ENCODE data around the gene KCNN4.
"Not testable (repeated sequence)": the region's sequence is repeated elsewhere in the genome, so short reads cannot be mapped to it uniquely, and the experiment has no call there.

KCNN4 gene

DNA sequence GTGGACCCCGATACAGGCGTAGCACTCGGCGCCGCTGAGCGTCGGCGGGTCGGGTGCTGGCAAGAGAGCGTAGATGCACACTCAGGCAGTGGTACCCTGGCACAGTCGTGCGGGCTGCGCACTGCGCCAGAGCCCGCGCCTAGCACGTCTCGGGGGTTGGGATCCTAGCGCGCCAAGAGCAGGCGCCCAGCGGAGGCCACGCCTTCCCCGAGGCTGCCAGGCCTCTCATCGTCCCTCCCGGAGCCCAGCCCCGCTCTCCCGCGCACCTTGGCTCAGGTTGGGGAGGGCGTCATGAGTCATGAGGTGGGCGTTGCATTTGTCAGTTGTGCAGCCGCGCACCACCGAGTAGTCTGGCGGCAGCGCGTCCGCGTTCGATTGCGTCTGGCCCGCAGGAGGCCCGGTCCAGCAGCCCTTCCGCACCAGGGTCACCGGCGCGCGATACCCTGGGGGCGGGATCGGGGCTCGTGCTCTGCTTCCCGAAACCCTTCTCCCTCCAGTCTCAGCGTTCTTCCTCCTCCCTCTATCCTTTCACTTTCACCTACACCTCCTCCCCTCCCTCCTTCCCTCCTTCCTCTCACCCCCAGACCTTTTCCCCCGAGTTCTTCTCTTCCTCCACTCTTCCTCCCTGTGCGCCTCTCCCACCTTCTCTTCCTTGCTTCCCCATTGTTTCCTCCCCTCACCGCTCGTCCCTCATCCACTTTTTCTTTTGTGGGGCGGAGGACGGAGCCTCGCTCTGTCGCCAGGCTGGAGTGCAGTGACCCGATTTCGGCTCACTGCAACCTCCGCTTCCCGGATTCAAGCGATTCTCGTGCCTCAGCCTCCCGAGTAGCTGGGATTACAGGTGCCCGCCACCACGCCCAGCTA is 18.0 kb upstream of the KCNN4 start:
- no peak for FAIRE-seq

DNA sequence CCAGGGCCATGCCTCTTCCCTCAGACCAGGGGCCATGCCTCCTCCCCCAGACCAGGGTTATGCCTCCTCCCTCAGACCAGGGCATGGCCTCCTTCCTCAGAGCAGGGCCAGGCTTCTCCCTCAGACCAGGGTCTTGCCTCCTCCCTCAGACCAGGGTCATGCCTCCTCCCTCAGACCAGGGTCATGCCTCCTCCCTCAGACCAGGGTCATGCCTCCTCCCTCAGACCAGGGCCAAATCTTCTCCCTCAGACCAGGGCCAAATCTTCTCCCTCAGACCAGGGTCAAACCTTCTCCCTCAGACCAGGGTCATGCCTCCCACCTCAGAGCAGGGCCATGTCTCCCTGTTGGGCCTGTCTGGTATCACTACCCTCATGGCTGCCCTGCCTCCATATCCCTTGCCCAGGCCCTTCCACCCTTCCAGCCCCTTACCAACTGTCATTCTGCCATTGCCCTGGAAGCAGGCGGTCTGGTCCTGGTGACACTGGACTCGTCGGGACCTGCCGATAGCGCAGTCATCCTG is 17.3 kb upstream of the KCNN4 start:
- FAIRE-seq: no peak

DNA sequence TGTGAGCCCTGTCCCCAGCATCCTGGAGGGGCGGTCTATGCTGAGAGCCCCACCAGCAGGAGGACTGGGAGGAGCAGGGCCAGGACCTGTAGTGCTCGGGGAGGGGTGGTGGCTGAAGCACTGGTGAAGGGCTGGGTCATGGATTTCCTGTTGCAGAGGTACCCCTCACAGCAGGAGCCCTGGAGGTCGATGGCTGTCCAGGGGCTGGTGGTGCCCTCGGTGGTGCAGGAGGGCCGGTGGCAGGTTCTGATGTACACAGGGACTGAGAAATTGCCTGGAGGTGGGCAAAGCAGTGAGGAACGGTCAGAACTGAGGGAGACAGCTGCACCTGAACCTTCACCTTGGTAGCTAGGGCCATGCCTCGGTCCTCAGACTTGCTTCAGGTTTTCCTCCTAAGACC is 16.8 kb upstream of the KCNN4 start:
- no peak for FAIRE-seq

DNA sequence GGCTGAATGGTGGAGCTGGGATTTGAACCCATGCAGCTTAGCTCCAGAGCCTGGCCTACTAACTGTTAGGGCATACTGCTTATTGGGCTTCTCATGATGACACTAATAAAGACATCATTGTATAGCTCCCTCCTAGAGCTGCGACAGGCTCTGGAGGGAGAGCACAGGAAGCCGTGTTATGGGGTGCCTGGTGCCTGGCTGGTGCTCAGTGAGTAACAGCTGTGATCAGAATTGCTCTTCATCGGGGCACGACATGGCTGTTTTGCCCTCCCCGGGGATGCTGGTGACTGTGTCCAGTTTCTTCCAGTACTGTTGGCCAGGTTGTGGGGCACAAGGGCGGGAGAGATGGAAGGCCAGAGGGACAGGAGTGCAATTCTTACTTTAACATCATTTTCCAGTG is 16.3 kb upstream of the KCNN4 start:
- no peak for FAIRE-seq

DNA sequence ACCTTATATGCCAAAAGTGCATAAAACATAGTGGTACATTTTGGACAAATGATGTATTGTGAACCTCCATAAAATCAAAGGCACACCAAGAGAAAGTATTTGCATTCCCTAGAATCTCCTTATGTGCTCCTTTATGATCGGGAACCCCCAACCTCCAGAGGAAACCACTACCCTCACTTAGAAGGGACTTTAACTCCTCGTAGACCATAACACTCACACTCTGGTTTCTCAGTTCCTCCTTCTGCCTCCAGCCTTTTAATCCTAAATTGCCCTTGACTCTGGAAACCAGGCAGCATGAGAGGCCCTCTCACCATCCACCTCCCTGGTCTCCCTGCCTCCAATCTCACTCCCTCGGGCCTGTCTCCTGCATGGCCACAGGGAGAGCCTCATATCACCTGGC is 9.8 kb upstream of the KCNN4 start:
- no peak for FAIRE-seq

GRCh38 chr19:43789029-43789428 is 8.3 kb upstream of the KCNN4 start:
- FAIRE-seq: no peak

GRCh38 chr19:43786665-43787064 is 5.9 kb upstream of the KCNN4 start:
- FAIRE-seq: no peak

DNA sequence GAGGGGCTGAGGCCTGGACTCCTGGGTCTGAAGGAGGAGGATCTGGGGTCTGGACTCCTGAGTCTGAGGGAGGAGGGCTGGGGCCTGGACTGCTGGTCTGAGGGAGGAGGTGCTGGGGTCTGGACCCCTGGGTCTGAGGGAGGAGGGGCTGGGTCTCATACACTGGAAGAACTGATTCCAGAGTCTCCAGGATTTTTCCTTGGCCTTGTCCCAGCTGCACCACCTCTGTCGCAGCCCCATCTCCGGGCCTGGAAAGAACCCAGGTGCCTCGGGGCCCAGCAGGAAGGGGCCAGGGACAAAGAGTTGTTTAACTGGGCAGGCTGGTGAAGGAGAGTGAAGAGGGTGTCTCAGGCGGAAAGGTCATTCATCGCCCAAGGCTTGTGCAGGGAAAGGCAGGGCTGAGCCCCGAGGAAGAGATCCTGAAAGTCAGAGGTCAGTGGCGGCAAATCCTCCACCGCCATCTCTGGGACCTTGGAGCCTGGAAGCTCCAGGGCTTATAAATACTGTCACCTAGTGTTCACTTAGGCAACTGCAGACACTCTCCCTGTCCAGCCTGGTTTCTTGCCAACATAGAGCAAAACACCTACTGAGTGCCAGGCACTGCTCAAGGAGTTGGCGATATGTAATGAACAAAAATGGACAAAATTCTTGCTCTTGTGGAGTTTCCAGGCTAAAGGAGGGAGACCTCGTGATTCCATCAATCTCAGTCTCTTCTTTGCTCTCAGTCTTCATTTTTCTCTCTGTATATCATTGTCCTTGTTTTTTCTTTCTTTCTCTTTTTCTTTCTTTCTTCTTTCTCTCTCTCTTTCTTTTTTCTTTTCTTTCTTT is 4.4 kb upstream of the KCNN4 start:
- FAIRE-seq: no peak

GRCh38 chr19:43784241-43784980 is 3.6 kb upstream of the KCNN4 start:
- no peak for FAIRE-seq

DNA sequence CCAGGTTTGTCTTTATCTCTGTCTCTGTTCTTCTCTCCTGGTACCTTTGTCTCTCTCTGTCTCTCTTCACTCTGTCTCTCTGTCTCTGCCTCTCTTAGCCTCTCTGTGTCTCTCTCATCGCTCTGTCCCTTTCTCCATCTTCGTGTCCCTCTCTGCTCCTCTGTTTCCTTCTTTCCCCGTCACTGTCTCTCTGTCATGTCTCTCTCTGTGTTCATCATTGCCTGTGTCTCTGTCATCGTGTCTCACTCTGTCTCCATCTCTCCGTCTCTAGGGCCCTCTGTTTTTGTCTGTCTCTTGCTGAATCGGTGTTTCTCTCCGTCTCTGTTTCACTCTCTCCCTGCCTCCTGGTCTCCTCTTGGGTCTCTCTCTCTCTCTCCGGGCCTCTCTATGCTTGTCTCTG is 2.9 kb upstream of the KCNN4 start:
- FAIRE-seq: no peak

- FAIRE-seq: no peak
Observed at GRCh38 chr19:43782689-43783231, 2.0 kb upstream of the KCNN4 start.

DNA sequence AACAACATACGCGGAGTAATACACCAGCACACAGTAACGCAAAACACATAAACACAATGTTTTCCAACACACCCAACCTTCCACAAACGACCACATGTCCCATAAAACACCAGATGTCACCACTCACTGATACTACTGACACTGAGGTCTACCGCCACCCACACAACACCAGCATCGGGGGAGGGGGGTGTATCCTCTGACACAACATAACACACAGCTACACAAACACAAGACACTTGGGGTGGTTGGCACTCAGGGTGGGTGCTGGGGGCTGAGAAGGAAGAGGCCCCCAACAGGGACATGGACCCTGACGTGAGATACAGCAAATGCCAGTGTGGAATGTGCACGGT is 1.5 kb upstream of the KCNN4 start:
- FAIRE-seq: no peak

DNA sequence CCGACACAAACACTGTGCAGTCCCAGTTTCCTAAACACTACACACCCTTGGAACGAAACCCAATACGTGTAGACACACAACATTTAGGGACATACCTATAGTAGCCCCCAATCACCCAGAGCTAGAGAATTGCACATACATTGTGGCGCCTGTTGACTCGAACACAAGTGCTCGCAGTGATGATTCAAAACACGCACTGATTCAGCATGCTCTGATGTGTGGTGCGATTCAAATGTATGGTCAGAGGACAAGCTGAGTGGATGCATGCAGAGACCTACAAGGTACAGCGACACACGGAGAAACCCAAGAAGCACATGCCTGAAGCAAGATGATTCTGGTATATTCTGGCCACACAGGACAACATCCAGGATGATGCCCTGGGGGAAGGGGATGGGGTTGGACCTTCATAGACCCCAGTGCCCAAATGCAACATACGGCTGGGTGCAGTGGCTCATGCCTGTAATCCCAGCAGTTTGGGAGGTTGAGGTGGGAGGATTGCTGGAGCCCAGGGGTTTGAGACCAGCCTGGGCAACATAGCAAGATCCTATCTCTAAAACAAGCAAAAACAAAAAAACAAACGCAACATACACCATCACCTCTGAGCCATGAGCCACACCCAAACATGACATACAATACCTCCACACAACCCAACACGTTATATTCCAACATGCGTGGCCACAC is 997 bp upstream of the KCNN4 start:
- no peak for FAIRE-seq

DNA sequence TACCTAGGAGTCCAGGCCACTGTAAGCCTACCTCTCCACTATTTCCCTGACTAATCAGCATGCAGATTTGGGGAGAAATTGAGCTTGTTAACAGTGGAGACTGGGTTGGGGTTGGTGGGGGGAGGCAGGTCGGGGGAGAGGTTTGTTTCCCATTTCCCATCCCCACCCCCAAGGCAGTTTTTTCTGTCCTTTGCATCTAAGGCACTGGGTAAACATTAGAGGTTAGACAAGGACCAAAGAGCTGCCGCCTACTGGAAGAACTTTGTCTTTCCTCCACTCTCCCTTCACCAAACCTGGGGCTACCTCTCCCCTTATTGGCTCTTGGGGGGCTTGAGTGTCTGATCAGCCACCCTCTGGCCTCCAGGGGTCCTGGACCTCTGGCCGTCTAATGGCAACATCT is 953 bp downstream of the KCNN4 start:
- no peak for FAIRE-seq

DNA sequence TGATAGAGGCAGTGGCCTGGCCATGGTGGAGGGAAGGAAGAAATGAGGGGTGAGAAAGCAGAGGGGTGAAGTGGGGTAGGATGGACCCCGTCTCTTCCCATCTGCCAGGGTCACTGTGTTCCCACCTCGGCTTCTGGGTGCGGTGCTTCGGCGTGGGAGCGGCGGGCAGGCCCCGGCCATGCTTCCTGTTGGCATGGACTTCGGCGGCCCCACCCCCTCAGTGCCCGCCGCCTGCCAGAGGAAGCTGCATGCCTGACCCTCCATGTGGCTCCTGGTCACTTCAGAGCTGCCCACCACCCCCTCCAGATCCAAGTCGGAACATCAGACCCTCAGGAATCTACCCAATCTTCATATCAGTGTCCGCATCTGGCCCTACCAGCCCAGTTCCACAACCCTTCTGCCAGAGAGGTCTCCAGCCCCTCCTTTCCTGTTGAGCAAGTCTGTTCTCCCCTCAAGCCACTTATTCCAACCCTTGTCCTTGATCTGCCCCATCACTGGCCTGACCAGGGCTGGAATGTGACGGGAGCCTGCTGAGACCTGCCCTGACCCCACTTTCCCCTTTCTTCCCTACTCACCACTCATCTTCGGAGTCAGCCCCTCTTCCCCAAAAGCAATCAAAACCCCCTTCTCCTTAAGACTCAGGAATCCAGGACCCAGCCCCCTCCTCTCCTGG is 1.5 kb downstream of the KCNN4 start:
- FAIRE-seq: no peak

DNA sequence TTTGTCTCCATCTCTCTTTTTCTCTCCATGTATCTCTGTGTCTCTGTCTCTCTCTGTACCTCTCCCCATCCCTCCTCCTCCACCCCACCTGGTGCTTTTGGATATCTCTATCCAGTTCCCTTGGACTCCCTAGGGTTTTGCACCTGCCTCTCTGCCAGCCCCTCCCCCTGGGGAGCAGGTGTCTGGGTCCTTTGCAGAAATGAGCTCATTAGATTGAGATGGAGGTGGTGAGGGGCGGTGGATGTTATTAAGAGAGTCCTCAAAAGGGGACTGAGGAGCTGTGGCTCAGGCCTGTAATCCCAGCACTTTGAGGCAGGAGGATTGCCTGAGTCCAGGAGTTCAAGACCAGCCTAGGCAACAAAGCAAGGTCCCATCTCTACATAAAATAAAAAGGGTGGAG is 2.1 kb downstream of the KCNN4 start:
- FAIRE-seq: no peak

DNA sequence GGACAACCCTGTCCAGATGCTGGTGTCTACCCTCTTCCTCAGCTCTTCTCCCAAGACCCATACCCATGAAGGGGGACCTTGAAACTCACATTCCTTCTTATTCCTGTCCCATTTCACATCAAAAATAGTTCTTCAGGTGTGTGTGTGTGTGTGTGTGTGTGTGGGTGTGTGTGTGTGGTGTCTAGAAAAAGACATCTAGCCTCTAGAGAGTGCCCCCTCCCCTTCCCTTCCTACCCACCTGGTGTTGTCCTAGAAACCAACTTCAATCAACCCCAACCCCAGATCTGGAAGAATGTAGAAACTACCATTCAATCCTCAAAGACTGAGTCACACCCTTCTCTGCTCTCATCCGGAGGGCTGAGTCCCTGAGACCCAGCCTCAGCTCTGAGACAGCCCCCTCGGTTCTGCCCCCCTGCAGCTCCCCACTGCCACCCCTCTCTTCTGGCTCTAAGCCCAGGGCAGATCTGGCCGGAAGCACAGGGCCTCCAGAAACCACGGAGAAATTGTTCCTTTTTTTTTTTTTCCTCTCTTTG is 3.5 kb downstream of the KCNN4 start:
- FAIRE-seq: no peak

- FAIRE-seq: no peak
Observed at GRCh38 chr19:43776286-43776685, 4.5 kb downstream of the KCNN4 start.

- FAIRE-seq: no peak
Observed at GRCh38 chr19:43775299-43775890, 5.4 kb downstream of the KCNN4 start.

- not testable (repeated sequence) for FAIRE-seq
Observed at GRCh38 chr19:43774940-43775258, 5.9 kb downstream of the KCNN4 start.
